G401 (cell line): ENCODE measurements around the gene BACH2. TPM values are rescaled to one million over a fixed set of nuclear protein-coding genes. Genes with fewer than 3 reads are reported as not detected.

ENCODE experiments used
- DNase-seq: peaks from one replicate; pipeline ENCODE4 v3.0.0-alpha.2; 2015; ENCODE audit warnings: low spot score
- in situ Hi-C: cut with HindIII; loops from 2 replicates; pipeline ENCODE4 v1.10.0; 2016; ENCODE audit warnings: low sequenced_read_pairs, mixed read lengths
- total RNA-seq: library from RNA; depleted of rRNA; stranded (reverse); fragments of >200 nt; shearing (Covaris generic); gene quantifications from 2 replicates; pipeline ENCODE4 v1.2.3, GENCODE V29; 2014

The BACH2 gene
- total RNA-seq, 1 experiment from 2014 or later: 0.71 TPM

DNA sequence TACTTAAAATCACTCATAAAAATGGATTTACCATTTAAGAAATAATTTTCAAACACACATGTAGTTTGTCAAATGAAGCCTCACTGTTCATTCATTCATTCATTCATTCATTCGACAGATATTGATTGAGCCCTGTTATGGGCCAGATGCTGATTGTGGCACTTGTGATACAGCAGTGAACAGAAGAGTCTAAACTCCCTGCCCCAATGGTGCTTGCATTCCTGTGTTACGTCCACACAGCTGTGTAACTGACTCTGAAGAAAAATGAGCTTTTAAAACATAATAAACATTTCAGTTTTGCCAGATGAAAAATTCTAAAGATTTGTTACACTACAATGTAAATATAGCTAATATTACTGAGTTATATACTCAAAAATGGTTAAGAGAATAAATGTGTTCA lies 46.2 kb downstream of the BACH2 start:
- DNase-seq: no peak
- in situ Hi-C loops: no loop called here

DNA sequence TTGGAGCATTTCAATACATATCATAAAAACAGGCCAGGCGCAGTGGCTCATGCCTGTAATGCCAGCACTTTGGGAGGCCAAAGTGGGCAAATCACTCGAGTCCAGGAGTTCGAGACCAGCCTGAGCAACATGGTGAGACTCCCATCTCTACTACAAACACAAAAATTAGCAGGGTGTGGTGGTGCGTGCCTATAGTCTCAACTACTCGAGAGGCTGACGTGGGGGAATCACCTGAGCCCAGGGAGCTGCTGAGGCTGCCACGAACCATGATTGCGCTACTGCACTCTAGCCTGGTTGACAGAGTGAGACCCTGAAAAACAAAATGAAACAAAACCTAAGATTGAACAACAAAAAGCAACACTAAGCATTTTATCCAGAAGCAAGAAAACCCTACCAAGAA lies 47.2 kb downstream of the BACH2 start:
- no peak for DNase-seq
- in situ Hi-C loops: no loop called here

DNA sequence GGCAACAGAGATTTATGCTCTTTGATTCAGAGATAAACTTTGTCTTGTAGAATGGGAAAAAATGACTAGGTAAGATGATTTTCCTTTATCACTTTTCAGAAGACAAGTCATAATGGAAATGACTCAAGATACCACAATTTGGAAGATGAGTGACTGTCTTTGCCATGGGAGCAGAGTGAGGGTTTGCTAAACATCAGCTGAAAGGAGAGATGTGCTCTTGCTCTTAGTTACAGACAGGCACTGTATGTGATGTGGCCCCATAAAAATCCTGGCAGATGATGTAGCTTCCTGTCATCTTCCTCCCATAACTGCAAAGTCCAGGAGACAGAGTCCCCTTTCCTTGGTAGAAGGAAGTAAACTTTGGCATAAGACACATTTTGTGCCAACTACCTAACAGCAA lies 47.6 kb downstream of the BACH2 start:
- in situ Hi-C loops: no loop called here

DNA sequence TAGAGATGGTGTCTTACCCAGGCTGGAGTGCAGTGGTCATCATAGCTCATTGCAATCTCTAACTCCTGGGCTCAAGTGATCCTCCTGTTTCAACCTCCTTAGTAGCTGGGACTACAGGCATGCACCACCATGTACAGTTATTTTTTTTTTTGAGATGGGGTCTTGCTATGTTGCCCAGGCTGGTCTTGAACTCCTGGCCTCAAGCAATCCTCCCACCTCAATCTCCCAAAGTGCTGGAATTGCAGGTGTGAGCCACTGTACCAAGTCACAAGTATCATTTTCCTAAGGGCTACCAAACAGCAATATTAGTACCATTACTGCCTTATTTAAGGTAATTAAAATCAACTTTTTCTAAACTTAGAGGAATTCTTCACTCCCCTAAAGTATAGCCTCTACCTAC lies 49.4 kb downstream of the BACH2 start:
- no peak for DNase-seq
- in situ Hi-C loops: no loop called here

More for the DNA sequence above, 47.6 kb downstream of the BACH2 start:
- no peak for DNase-seq

DNA sequence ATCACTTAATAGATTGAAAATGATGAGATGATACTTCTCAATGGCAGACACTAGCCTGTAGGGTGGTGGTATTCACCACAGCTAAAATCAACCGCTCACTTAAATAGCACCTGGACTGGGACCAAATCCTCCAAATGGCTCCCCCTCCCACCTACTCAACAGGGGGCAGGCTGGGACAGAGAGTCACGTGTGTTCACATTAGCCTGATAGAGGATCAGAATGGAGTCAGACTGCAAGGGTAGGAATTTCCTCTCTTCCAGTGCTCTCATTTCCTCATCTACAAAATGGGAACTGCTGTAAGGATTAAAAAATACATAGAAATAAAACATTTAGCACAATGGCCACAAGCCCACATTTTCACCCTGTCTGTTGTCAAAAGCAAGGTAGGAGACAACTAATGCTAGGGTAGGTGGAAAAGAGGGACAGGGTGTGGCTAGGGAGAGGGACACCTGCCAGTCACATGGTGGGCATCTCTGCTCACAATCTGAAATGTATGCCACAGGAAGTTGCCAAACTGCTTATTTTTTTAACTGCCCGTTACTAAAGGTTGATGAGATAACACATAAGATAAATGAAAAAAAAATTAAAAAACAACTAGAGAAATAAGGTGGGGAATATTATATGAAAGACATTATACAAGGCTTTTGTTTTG lies 55.3 kb downstream of the BACH2 start:
- in situ Hi-C loops: no loop called here
- DNase-seq: peak; percentile 29

DNA sequence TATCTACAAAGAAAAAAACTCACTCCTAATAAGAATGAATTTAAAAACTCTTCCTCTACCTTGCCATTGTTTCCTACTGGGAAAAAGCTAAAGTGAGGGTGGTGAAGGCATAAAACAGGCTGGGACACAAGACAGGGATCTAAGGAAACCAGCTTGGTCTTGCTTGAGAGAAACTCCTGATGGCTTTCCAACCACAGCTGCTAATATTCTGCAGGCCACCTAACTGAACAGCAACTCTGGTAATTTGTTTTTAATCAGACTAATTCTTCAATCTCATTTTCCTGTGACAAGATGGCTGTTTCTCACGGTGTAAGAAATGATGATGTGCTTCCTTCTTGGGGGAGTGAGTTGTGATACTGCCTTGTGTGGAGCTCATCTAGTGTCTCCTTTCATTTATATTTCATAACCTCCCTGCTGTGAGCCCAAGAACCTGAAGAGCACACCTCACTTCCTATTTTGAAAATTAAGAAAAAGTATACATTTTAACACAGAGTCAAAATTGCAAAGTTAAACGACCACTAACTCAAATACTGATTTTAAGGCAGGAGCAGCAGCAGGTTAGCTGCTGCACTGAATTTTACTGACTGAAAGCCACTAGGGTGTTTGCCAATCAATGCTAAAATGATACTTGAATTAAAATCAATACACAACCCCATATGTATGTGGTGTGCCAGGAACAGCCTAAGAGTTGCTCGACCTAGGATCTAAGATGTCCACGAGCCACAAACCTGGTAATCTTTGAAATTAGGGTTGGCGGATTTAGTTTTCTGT lies 58.0 kb downstream of the BACH2 start:
- DNase-seq: no peak
- in situ Hi-C loops: no loop called here

DNA sequence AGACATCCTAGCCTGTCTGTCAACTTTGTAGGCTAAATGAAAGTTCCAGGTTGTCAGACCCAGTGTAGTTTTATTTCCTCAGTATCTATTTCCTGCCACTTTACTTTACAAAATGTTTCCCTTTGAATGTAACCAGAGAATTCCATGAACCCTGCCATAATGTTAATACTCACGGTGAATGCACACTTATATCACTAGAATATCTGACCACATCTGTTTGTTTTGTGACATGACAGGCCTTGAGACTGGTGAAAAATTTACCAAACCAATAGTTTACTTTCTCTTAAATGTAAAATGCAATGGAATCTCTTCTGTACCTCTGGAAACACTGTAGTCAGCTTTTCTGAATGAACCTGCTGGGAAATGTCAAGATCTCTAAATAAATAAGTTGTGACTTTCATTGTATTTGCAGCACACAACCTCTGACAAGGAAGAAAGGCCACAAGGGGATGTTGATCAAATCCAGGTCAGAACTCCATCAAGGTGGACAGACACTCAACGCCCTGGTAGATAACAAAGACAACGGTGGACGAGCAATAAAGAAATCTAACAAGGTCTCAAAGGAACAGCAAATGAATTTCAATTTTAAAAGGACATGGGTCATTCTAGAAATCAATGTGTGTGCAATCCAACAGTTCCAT lies 59.2 kb downstream of the BACH2 start:
- no peak for DNase-seq
- in situ Hi-C loops: no loop called here

DNA sequence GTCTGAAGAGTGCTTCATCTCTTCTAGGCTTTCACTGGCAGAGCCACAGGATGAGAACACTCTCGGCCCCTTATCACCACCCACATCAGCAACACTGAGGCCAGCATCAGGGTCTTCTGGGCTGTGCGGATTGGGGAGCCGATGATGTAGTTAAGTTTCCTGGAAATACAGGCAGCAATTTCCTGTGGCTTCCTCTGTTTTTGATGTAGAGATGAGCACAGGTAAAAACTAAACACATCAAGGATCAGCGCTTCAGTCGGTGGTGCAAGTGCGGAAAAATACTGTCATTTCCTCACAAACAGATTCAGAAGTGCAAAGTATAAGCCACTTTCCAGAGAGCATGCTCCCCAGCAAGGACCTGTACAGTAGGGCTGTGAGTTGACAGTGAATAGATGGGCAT lies 62.6 kb downstream of the BACH2 start:
- in situ Hi-C loops: no loop called here
- no peak for DNase-seq

DNA sequence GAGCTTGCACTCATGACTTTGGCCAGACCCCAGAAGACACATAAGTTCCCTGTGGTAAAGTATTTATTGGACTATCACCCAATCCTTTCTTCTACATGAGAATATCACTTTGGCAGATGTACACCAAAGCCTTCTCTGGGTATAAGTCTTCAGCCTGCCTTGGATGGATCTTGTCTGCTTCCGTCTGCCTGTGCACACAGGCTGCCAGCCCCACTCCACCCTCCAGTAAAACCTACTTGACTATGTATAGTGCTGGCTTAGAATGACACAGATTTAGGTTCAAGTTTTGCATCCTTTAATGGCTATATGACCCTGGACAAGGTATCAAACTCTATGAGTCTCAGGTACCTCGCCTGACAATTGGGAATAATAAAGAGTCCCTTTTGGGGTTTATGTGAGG lies 63.4 kb downstream of the BACH2 start:
- in situ Hi-C loops: no loop called here
- no peak for DNase-seq

DNA sequence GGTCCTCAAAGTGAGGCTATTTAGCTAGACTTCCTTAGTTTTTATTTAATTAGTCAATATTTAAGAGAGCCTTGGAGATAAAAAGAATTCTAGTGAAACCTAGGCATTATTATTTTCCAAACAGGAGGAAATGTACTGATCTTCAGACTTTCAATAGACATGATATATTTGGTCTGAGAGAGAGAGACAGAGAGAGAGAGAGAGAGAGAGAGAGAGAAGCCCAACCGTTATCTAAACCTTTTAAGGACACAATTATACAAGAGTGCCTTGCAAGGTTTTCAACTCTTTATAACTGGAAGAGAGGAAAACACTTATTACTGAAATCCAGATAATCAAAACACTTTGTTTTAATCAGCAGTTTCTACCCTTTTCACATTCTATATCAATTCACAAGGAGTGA lies 64.8 kb downstream of the BACH2 start:
- in situ Hi-C loops: no loop called here
- no peak for DNase-seq

DNA sequence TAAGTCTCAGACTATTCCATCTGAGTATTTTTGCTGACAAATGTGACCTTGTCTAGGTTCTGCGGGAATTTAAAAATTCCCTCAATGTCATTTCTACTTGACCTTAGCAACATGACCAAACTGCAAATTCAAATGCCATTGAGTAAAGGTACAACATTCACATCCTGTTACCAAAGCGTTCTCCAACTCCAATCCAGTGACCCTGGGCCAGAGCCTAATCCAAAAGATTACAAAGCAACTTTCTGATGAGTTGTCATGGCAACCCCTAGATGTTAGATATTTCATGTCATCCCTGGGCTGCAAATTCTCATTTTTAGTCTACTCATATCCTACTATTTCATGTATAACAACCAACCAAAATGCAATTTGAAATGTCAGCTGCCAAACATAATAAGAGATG lies 65.3 kb downstream of the BACH2 start:
- in situ Hi-C loops: no loop called here
- DNase-seq: no peak

DNA sequence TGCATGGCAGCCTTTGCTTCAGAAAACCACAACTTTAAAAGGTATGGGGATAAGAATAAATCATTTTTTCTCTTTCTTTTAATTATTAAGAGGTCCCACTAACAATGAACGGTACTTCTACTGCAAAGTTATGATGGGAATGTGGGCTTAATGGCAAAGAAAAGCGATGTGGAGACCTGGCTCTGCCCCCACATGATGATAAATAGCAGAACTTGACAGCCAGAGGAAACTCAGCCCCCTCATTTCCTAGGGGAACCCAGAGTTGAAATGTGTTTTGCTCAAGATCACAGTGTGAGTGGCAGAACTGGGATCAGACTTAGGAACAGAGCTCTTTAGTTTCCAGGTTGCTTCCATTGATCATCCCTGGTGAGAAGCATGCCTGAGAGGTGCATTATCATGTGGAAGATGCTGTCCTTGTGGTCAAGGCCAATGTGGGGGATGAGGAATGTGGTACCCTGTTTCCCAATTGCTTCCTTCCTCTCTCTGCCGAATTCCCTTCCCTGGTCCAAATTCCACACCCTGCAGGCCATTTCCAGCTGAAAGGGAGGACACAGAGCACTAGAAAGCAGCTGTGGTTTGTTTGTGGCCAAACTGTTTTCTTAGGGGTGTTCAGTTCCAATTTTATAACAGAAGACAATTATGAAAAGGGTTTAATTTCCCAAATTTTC lies 66.0 kb downstream of the BACH2 start:
- DNase-seq: no peak
- in situ Hi-C loops: no loop called here

DNA sequence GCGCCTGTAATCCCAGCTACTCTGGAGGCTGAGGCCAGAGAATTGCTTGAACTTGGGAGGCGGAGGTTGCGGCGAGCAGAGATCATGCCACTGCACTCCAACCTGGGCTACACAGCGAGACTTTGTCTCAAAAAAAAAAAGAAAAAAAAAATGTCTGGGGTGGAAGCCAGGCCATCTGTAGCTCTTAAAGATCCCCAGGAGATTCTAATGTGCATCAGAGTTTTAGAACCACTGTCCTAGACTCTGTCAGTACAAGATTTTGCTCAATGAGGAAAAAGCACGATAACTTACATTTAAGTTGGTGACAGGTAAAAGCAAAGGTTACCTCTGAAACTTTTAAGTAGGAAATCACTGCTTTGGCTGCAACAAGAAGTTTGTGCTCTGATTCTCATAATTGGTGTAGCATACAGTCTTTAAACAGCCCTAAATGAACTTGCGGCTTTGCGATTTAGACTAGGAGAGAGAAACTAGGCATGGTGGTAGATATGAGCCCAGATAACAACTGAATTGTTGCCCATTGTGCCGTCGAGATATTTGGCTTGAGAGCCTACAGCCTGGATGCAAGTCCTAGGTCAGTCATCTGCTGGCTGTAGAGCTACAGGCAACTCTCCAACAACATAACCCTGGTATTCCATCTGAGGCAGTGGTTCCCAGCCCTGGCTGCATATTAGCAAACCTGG lies 67.2 kb downstream of the BACH2 start:
- DNase-seq: peak; percentile 45
- in situ Hi-C loops: no loop called here

DNA sequence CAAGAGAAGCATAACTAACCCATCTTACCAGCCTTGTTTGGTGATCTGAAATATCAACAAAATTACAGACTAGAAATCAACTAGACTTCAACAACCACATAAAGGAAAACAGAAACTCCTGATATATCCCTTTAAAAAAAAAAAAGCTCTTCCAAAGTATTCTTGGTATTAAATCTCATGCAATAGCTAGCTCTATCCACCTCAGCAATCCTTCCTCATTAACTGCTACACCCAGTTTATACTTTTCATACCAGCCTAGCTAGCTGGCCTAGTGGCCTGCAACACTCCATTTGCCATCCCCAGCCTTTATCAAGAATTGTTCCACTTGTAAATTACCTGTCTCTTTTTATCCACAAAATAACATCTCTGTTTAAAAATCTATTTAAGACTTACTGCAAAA lies 69.0 kb downstream of the BACH2 start:
- in situ Hi-C loops: no loop called here
- no peak for DNase-seq

DNA sequence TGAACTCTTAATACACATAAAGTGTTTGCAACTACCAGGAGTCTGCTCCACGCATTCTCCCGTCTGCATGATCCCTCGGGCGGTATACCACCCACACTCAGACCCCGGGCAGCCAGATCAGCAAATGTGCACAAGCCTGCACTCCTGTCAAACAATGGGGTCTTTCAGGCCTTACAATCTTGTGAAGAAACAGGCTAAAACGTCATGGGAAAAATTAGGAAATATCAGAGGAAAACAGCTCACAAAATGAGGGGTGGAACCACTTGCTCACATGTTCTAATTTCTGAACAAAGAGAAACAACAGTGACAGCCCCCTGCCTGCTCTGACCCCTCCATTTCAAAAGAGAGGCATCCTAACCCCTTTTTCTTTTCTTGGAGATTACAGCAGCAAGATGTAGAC lies 69.4 kb downstream of the BACH2 start:
- no peak for DNase-seq
- in situ Hi-C loops: no loop called here

DNA sequence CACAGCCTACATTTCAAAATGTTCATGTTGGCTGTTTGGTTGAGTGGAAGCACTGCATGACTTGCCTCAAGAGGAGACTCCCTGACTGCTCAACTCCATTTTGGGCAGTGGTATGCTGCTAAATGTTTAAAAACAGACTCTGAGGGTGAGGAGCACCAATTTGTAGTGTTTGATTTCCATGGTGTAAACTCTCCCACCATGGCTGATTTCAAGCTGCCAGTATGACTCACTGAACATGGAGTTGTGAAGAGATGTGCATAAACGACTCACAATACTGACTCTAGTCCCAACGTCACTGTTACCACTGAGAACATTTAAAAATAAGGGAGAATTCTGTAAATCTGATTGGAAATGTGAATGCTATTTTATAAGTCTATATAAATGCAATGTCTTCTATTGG lies 70.4 kb downstream of the BACH2 start:
- in situ Hi-C loops: no loop called here
- no peak for DNase-seq

DNA sequence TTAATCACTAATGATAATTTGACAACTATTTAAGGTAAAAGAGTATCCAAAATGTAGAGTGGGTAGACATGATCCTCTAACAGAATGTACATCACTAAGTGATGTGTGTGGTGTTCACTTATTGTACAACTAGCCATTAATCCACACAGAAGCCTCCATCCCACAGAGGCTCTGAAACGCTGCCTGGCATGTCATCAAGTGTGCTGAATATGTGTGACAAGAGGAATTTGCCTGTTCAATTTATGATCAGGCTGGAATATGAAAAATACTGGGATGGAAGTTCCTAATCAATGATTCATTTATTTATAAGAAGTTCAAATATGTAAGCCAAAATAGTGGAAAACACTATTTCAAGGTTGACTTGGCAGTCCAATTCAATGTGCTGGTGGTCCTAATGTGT lies 72.4 kb downstream of the BACH2 start:
- no peak for DNase-seq
- in situ Hi-C loops: no loop called here

DNA sequence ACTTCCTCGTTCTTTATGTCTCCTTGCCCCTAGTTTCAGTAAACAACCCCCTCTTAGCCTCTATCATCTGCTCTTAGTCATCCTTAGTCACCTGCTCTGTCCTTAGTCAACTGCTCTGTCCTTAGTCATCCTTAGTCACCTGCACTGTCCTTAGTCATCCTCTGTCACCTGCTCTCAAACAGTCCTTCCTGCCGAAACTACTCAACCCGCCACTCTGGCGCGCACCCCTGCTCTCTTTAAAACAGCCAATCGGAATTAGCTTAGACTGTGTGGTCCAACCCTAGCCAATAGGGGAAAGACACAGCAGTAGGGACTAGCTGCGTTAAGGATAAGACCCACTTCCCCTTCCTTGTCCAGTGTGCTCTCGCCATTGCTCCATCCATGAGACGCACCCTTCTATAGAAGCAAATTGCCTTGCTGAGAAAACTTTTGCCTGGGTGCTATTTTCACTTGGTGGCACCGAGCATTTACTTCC lies 73.9 kb downstream of the BACH2 start:
- in situ Hi-C loops: no loop called here
- no peak for DNase-seq

DNA sequence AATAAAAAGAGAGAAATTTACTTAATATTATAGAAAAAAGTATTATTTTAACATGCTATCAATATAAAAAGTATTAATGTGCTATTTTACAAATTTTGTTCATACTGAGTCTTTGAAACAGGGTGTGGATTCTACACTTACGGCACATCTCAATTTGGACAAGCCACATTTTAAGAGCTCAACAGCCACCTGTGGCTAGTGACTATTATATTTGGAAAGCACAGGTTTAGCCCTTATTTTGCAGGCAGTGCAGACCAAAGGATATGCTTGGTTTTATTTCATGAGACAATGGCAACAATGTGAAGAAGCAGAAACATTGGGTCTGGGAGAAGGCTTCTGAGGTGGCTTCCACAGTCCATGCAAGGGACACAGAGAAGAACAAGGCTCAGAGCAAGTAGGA lies 74.6 kb downstream of the BACH2 start:
- in situ Hi-C loops: no loop called here

More for the DNA sequence above, 74.6 kb downstream of the BACH2 start:
- DNase-seq: no peak
